Keratinocyte (primary cell): Measurements from ENCODE around the gene METTL27. TPM values are rescaled to one million over a fixed set of nuclear protein-coding genes. Genes with fewer than 3 reads are reported as not detected.

ENCODE experiments used
- DNase-seq: peaks from one replicate; pipeline ENCODE4 v3.0.0-alpha.2; 2011; ENCODE audit warnings: low read depth, missing footprints, low spot score
- FAIRE-seq: peaks from 2 replicates; lab custom pipeline; 2011; peaks lifted over from hg19 to GRCh38; lab: Jason Lieb, UNC
- H2AFZ ChIP-seq: 2 replicates; pipeline ENCODE4 v1.6.0; 2012; ENCODE audit warnings: low read length, control low read depth, inconsistent platforms; ENCODE audit not compliant: control insufficient read depth
- H3K27ac ChIP-seq: 2 replicates; pipeline ENCODE4 v1.5.1; 2011; ENCODE audit warnings: low read length; ENCODE audit not compliant: control insufficient read depth, insufficient read depth
- H3K27me3 ChIP-seq: 3 replicates; pipeline ENCODE4 v1.6.0; 2011; ENCODE audit warnings: low read length; ENCODE audit not compliant: control insufficient read depth, insufficient read depth; ENCODE audit errors: extremely low read depth
- H3K36me3 ChIP-seq, 2 experiments: 2 replicates in 1 of 2; 3 replicates in 1 of 2; pipeline ENCODE4 v1.5.1; 2011; ENCODE audit warnings: low read length in 2 of 2, mild to moderate bottlenecking in 1 of 2; ENCODE audit not compliant: control insufficient read depth in 2 of 2, insufficient read depth in 2 of 2; ENCODE audit errors: extremely low read depth in 1 of 2
- H3K4me1 ChIP-seq: 3 replicates; pipeline ENCODE4 v1.5.1; 2011; ENCODE audit warnings: low read length; ENCODE audit not compliant: control insufficient read depth, insufficient read depth; ENCODE audit errors: extremely low read depth
- H3K4me2 ChIP-seq: 3 replicates; pipeline ENCODE4 v1.6.0; 2011; ENCODE audit warnings: low read depth, low read length; ENCODE audit not compliant: control insufficient read depth, insufficient read depth; ENCODE audit errors: extremely low read depth
- H3K4me3 ChIP-seq, 3 experiments: fragments of 200-600 bp in 1 of 3; sonication (generic) in 1 of 3; 2 replicates in 2 of 3; 3 replicates in 1 of 3; pipeline ENCODE4 v1.5.1; 2011 to 2016; ENCODE audit warnings: low read length in 3 of 3, mild to moderate bottlenecking in 3 of 3, control low read depth in 2 of 3, inconsistent platforms in 1 of 3, low read depth in 1 of 3, mixed read lengths in 1 of 3, mixed run types in 1 of 3, moderate library complexity in 1 of 3; ENCODE audit not compliant: control insufficient read depth in 2 of 3, insufficient read depth in 2 of 3; ENCODE audit errors: extremely low read depth in 1 of 3
- H3K79me2 ChIP-seq: 2 replicates; pipeline ENCODE4 v1.6.0; 2012; ENCODE audit warnings: low read length; ENCODE audit not compliant: control insufficient read depth, insufficient read depth
- H3K9ac ChIP-seq: 3 replicates; pipeline ENCODE4 v1.6.0; 2011; ENCODE audit warnings: low read length; ENCODE audit not compliant: control insufficient read depth, insufficient read depth; ENCODE audit errors: extremely low read depth
- H3K9me1 ChIP-seq: 3 replicates; pipeline ENCODE4 v1.6.0; 2011; ENCODE audit warnings: low read length; ENCODE audit not compliant: control insufficient read depth, insufficient read depth; ENCODE audit errors: extremely low read depth
- H3K9me3 ChIP-seq: 2 replicates; pipeline ENCODE4 v1.5.1; 2012; ENCODE audit warnings: low read depth, low read length; ENCODE audit not compliant: control insufficient read depth
- H4K20me1 ChIP-seq: 3 replicates; pipeline ENCODE4 v1.6.0; 2011; ENCODE audit warnings: low read length; ENCODE audit not compliant: control insufficient read depth, insufficient read depth; ENCODE audit errors: extremely low read depth
- EZH2 ChIP-seq: IDR thresholded peaks from one replicate; pipeline ENCODE4 v1.6.1; 2012; ENCODE audit warnings: inconsistent platforms, mild to moderate bottlenecking, low read length, moderate library complexity
- dilution Hi-C: fragments of 300-500 bp; cut with MboI; formaldehyde crosslinking; loops from one replicate; pipeline ENCODE4 v1.7.0; 2020; ENCODE audit warnings: low sequenced_read_pairs; ENCODE audit not compliant: extremely low pct_ligation_motif_present
- polyA plus RNA-seq, 5 experiments: library from polyadenylated mRNA; depleted of rRNA in 3 of 5; stranded (reverse) in 3 of 5; stranded (forward) in 1 of 5; unstranded in 1 of 5; fragments of >200 nt; gene quantifications; 1 replicate in 1 of 5; 2 replicates in 3 of 5; 3 replicates in 1 of 5; pipeline versions ENCODE4 v1.2.1 to v1.2.3, GENCODE V29; 2011 to 2012; ENCODE audit warnings: missing spikeins in 2 of 5, low read depth in 1 of 5, low replicate concordance in 1 of 5
- TF ChIP-seq, protein P1 (sequence below), 3 experiments: IDR thresholded peaks in 1 of 3; conservative IDR thresholded peaks in 1 of 3; optimal IDR thresholded peaks in 1 of 3; 2 replicates in 2 of 3; 3 replicates in 1 of 3; pipeline versions ENCODE3 to v1.5.1; 2011; ENCODE audit warnings: low read length in 3 of 3, mild to moderate bottlenecking in 3 of 3, moderate library complexity in 2 of 3, control low read depth in 1 of 3, inconsistent platforms in 1 of 3; ENCODE audit not compliant: insufficient read depth in 2 of 3; ENCODE audit errors: extremely low read depth in 1 of 3

METTL27 gene
- polyA plus RNA-seq, 1 donor (not counting 4 experiments of a cell fraction or from before 2014, with no cell fraction given): 0.90 TPM

DNA sequence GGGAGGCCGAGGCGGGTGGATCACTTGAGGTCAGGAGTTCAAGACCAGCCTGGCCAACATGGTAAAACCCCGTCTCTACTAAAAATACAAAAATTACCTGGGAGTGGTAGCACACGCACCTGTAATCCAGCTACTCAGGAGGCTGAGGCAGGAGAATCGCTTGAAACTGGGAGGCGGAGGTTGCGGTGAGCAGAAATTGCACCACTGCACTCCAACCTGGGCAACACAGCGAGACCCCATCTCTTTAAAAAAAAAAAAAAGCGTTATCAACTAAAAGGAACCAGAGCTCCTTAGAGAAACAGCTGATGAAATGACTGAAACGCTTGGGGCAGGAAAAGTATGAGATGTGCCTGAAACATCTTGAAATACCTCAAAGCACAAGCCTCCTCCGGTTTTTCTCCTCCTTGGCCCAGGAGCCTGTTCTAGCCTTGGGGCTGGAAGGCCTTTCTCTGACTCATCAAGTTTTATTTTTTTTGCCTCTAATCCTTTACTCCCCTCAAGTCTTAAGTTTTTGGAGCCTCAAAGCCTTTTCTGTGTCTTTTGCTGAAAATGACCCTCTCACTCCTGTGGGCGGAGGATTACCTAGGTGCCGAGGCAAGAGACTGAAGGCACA lies 2.6 kb upstream of the METTL27 start:
- Histone ChIP-seq H3K79me2 (no peaks in the 10 kb centered on the region), H3K9me3 (no peaks in the 10 kb centered on the region), H2AFZ (no peak overlapping the region), H3K4me1 (peaks cover 47% of the 10 kb centered on the region), H3K36me3 (peaks cover 0 to 3% of the 10 kb centered on the region in 2 experiments), H3K4me3 (no peak overlapping the region), H3K4me2 (peak overlapping the region; percentile 48), H3K9me1 (no peaks in the 10 kb centered on the region), H3K27ac (peak overlapping the region; percentile 40), H4K20me1 (no peaks in the 10 kb centered on the region), H3K27me3 (no peaks in the 10 kb centered on the region), H3K9ac (peak overlapping the region; percentile 37)
- TF ChIP-seq EZH2: no peak
- TF ChIP-seq, protein P1, sequence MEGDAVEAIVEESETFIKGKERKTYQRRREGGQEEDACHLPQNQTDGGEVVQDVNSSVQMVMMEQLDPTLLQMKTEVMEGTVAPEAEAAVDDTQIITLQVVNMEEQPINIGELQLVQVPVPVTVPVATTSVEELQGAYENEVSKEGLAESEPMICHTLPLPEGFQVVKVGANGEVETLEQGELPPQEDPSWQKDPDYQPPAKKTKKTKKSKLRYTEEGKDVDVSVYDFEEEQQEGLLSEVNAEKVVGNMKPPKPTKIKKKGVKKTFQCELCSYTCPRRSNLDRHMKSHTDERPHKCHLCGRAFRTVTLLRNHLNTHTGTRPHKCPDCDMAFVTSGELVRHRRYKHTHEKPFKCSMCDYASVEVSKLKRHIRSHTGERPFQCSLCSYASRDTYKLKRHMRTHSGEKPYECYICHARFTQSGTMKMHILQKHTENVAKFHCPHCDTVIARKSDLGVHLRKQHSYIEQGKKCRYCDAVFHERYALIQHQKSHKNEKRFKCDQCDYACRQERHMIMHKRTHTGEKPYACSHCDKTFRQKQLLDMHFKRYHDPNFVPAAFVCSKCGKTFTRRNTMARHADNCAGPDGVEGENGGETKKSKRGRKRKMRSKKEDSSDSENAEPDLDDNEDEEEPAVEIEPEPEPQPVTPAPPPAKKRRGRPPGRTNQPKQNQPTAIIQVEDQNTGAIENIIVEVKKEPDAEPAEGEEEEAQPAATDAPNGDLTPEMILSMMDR (optimal IDR thresholded peaks at IDR 0.05 in 1 of 3, IDR thresholded peaks at IDR 0.05 in 1 of 3, conservative IDR thresholded peaks at IDR 0.05 in 1 of 3; ENCODE audit: extremely low read depth in 1 of 3, insufficient read depth in 2 of 3, low read length in 3 of 3): no peak
- DNase-seq (no peak), FAIRE-seq (no peak)
- dilution Hi-C loops: no loop called here

DNA sequence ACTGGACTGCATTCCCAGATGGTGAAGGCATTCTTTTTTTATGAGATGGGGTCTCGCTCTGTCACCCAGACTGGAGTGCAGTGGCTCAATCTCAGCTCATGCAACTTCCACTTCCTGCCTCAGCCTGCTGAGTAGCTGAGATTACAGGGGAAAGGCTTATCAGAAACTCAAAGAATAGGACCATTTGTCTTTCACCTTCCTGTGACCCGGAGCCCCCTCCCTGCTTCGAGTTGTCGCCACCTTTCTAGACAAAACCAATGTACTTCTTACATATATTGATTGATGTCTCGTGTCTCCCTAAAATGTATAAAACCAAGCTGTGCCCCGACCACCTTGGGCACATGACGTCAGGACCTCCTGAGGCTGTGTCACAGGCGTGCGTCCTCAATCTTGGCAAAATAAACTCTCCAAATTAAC lies 1.8 kb upstream of the METTL27 start:
- no peak for FAIRE-seq
- Histone ChIP-seq H3K27ac (no peak overlapping the region), H3K27me3 (no peaks in the 10 kb centered on the region), H3K9ac (no peak overlapping the region), H3K4me3 (no peak overlapping the region), H3K9me3 (no peaks in the 10 kb centered on the region), H3K36me3 (peaks cover 0 to 4% of the 10 kb centered on the region in 2 experiments), H3K79me2 (no peaks in the 10 kb centered on the region), H3K4me2 (no peak overlapping the region), H3K9me1 (no peaks in the 10 kb centered on the region), H2AFZ (no peak overlapping the region), H4K20me1 (no peaks in the 10 kb centered on the region), H3K4me1 (peaks cover 45% of the 10 kb centered on the region)
- TF ChIP-seq EZH2: no peak
- TF ChIP-seq, protein P1 (optimal IDR thresholded peaks at IDR 0.05 in 1 of 3, IDR thresholded peaks at IDR 0.05 in 1 of 3, conservative IDR thresholded peaks at IDR 0.05 in 1 of 3; ENCODE audit: extremely low read depth in 1 of 3, insufficient read depth in 2 of 3, low read length in 3 of 3): no peak
- dilution Hi-C loops: no loop called here
- no peak for DNase-seq
